H1 (cell line): ENCODE results near the gene PIGA. TPM values are rescaled to one million over a fixed set of nuclear protein-coding genes. Genes with fewer than 3 reads are reported as not detected.

Experiments used
- CTCF ChIA-PET: fragments of 300-600 bp; sonication (Branson Sonifier 250); formaldehyde crosslinking; loops from one replicate; lab custom pipeline; 2021; ENCODE audit not compliant: partially characterized antibody; lab: Charles Lee
- POLR2A ChIA-PET: fragments of 300-600 bp; sonication (Branson Sonifier 250); formaldehyde crosslinking; loops from one replicate; lab custom pipeline; 2021; ENCODE audit warnings: inconsistent platforms; ENCODE audit not compliant: partially characterized antibody; lab: Charles Lee
- DNase-seq, 2 experiments: peaks; one replicate each; pipeline versions ENCODE4 v3.0.0 to v3.0.0-alpha.2; 2010 to 2022; ENCODE audit warnings: low spot score in 2 of 2, low read depth in 1 of 2, mixed read lengths in 1 of 2
- FAIRE-seq: peaks from 2 replicates; lab custom pipeline; 2011; peaks lifted over from hg19 to GRCh38; lab: Jason Lieb, UNC
- H2AFZ ChIP-seq: 2 replicates; pipeline ENCODE4 v1.8.1; 2012; ENCODE audit warnings: low read length, inconsistent platforms
- H2AK5ac ChIP-seq: 2 replicates; pipeline ENCODE4 v1.6.1; 2013; ENCODE audit warnings: low read depth, low read length
- H2BK120ac ChIP-seq: replicated peaks from 2 replicates; pipeline ENCODE3; 2013; ENCODE audit warnings: low read depth, low read length, inconsistent platforms
- H2BK12ac ChIP-seq: 2 replicates; pipeline ENCODE4 v1.6.1; 2013; ENCODE audit warnings: low read depth, low read length
- H2BK15ac ChIP-seq: 2 replicates; pipeline ENCODE4 v1.6.1; 2013; ENCODE audit warnings: low read length
- H2BK20ac ChIP-seq: 2 replicates; pipeline ENCODE4 v1.6.1; 2013; ENCODE audit warnings: low read length
- H2BK5ac ChIP-seq: 2 replicates; pipeline ENCODE4 v1.6.1; 2013; ENCODE audit warnings: low read depth, low read length
- H3K14ac ChIP-seq: 2 replicates; pipeline ENCODE4 v1.6.1; 2013; ENCODE audit warnings: inconsistent platforms; ENCODE audit not compliant: insufficient read length
- H3K18ac ChIP-seq: 2 replicates; pipeline ENCODE4 v1.6.1; 2013; ENCODE audit warnings: low read length; ENCODE audit errors: extremely low read depth
- H3K23ac ChIP-seq: 2 replicates; pipeline ENCODE4 v1.6.1; 2013; ENCODE audit warnings: inconsistent platforms; ENCODE audit not compliant: insufficient read length
- H3K23me2 ChIP-seq: 2 replicates; pipeline ENCODE4 v1.6.1; 2013; ENCODE audit warnings: low read depth, low read length
- H3K27ac ChIP-seq: 2 replicates; pipeline ENCODE4 v1.6.1; 2011; ENCODE audit warnings: low read depth, low read length, inconsistent platforms
- H3K27me3 ChIP-seq, 4 experiments: replicated peaks in 1 of 4; 1 replicate in 1 of 4; 2 replicates in 3 of 4; pipeline versions ENCODE4 v1.6.1 to v1.8.1; 2011 to 2013; ENCODE audit warnings: low read length in 3 of 4, mild to moderate bottlenecking in 3 of 4, inconsistent platforms in 2 of 4, mixed read lengths in 2 of 4, moderate library complexity in 1 of 4; ENCODE audit not compliant: control insufficient read depth in 3 of 4, insufficient read depth in 3 of 4; ENCODE audit errors: extremely low read depth in 1 of 4
- H3K36me3 ChIP-seq, 4 experiments: 2 replicates each; pipeline versions ENCODE4 v1.6.1 to v1.8.1; 2011 to 2013; ENCODE audit warnings: mild to moderate bottlenecking in 4 of 4, low read length in 3 of 4, moderate library complexity in 2 of 4, control low read depth in 1 of 4, inconsistent platforms in 1 of 4; ENCODE audit not compliant: insufficient read depth in 4 of 4, control insufficient read depth in 2 of 4
- H3K4ac ChIP-seq: replicated peaks from 2 replicates; pipeline ENCODE3; 2013; ENCODE audit warnings: low read length, low read depth, mixed read lengths, inconsistent platforms; ENCODE audit not compliant: insufficient read length
- H3K4me1 ChIP-seq, 4 experiments: replicated peaks in 1 of 4; 1 replicate in 1 of 4; 2 replicates in 3 of 4; pipeline versions ENCODE4 v1.6.1 to v1.8.1; 2011 to 2013; ENCODE audit warnings: low read length in 3 of 4, inconsistent platforms in 2 of 4, mixed read lengths in 1 of 4; ENCODE audit not compliant: insufficient read depth in 4 of 4, control insufficient read depth in 3 of 4
- H3K4me2 ChIP-seq, 2 experiments: 2 replicates each; pipeline versions ENCODE4 v1.6.1 to v1.8.1; 2011 to 2013; ENCODE audit warnings: low read depth in 2 of 2, low read length in 2 of 2, control low read depth in 1 of 2, inconsistent platforms in 1 of 2, mild to moderate bottlenecking in 1 of 2; ENCODE audit not compliant: insufficient read depth in 1 of 2
- H3K4me3 ChIP-seq, 4 experiments: fragments of 200-600, 300-600 bp in 1 of 4; sonication (generic), shearing (Covaris generic), sonication (Bioruptor Twin) in 1 of 4; 2 replicates each; pipeline versions ENCODE4 v1.5.1 to v1.8.1; 2011 to 2016; ENCODE audit warnings: low read length in 4 of 4, low read depth in 3 of 4, control low read depth in 2 of 4, inconsistent platforms in 2 of 4, mild to moderate bottlenecking in 2 of 4, mixed read lengths in 1 of 4, moderate library complexity in 1 of 4; ENCODE audit not compliant: insufficient read depth in 2 of 4; ENCODE audit errors: extremely low read depth in 1 of 4
- H3K56ac ChIP-seq: replicated peaks from 2 replicates; pipeline ENCODE3; 2013; ENCODE audit warnings: low read depth, mild to moderate bottlenecking, mixed read lengths, low read length, inconsistent platforms; ENCODE audit not compliant: insufficient read length
- H3K79me1 ChIP-seq: 2 replicates; pipeline ENCODE4 v1.6.1; 2013; ENCODE audit warnings: low read depth, low read length, control low read depth
- H3K79me2 ChIP-seq, 2 experiments: 2 replicates each; pipeline versions ENCODE4 v1.6.1 to v1.8.1; 2012 to 2013; ENCODE audit warnings: low read length in 2 of 2, mild to moderate bottlenecking in 2 of 2, inconsistent platforms in 1 of 2; ENCODE audit not compliant: insufficient read depth in 2 of 2, control insufficient read depth in 1 of 2
- H3K9ac ChIP-seq, 4 experiments: replicated peaks in 1 of 4; 1 replicate in 1 of 4; 2 replicates in 3 of 4; pipeline versions ENCODE4 v1.6.1 to v1.8.1; 2011 to 2013; ENCODE audit warnings: low read depth in 3 of 4, low read length in 3 of 4, control low read depth in 2 of 4, mild to moderate bottlenecking in 2 of 4, moderate library complexity in 2 of 4, inconsistent platforms in 1 of 4; ENCODE audit errors: extremely low read depth in 1 of 4
- H3K9me3 ChIP-seq, 2 experiments: 2 replicates each; pipeline versions ENCODE4 v1.6.1 to v1.8.1; 2012 to 2013; ENCODE audit warnings: mild to moderate bottlenecking in 2 of 2, moderate library complexity in 2 of 2, control low read depth in 1 of 2, inconsistent platforms in 1 of 2, low read depth in 1 of 2, low read length in 1 of 2, mixed read lengths in 1 of 2; ENCODE audit not compliant: insufficient read depth in 2 of 2
- H4K20me1 ChIP-seq, 2 experiments: replicated peaks in 1 of 2; 2 replicates each; pipeline versions ENCODE3 to v1.8.1; 2011 to 2013; ENCODE audit warnings: inconsistent platforms in 2 of 2, low read length in 2 of 2, mild to moderate bottlenecking in 1 of 2; ENCODE audit not compliant: insufficient read depth in 2 of 2, control insufficient read depth in 1 of 2
- H4K5ac ChIP-seq: 2 replicates; pipeline ENCODE4 v1.6.1; 2013; ENCODE audit warnings: low read length, low read depth, mixed read lengths, inconsistent platforms; ENCODE audit not compliant: insufficient read length
- H4K8ac ChIP-seq: 2 replicates; pipeline ENCODE4 v1.8.0; 2013; ENCODE audit warnings: mild to moderate bottlenecking, moderate library complexity, low read length, inconsistent platforms; ENCODE audit not compliant: insufficient read depth; ENCODE audit errors: extremely low read depth
- H4K91ac ChIP-seq: replicated peaks from 2 replicates; pipeline ENCODE3; 2013; ENCODE audit warnings: low read length, mixed read lengths, inconsistent platforms; ENCODE audit not compliant: insufficient read length
- CHD7 ChIP-seq: fragments of 300-600 bp; sonication (generic); IDR thresholded peaks from 2 replicates; pipeline ENCODE4 v1.7.1; 2012; ENCODE audit warnings: low read length, moderate library complexity, mild to moderate bottlenecking, inconsistent platforms; ENCODE audit not compliant: insufficient replicate concordance
- WGBS, 2 experiments: shearing (Covaris generic) in 1 of 2; methylation state at CpG; one replicate each; pipeline versions ENCODE4 v1.1.6 to v1.1.7; 2013 to 2015; ENCODE audit warnings: low lambda C conversion rate in 2 of 2, mixed read lengths in 2 of 2, inconsistent platforms in 1 of 2, low coverage in 1 of 2, missing lambda C conversion rate in 1 of 2; ENCODE audit not compliant: insufficient replicate concordance in 2 of 2, insufficient coverage in 1 of 2, insufficient read length in 1 of 2; ENCODE audit errors: extremely low coverage in 1 of 2, missing lambda C conversion rate in 1 of 2; 5-methylcytosine and 5-hydroxymethylcytosine counted together
- polyA plus RNA-seq, 7 experiments: library from polyadenylated mRNA; depleted of rRNA in 3 of 7; stranded (reverse) in 5 of 7; unstranded in 2 of 7; fragments of >200 nt in 5 of 7; fragments of 200-250 nt in 2 of 7; gene quantifications; 1 replicate in 5 of 7; 2 replicates in 1 of 7; 4 replicates in 1 of 7; pipeline versions ENCODE4 v1.2.1 to v1.2.3, GENCODE V29; 2011 to 2013; ENCODE audit warnings: missing spikeins in 2 of 7, mixed read lengths in 2 of 7
- total RNA-seq: library from RNA; stranded (reverse); fragmentation: NEBNext Ultra II Directional; extraction: Animal tissue kit (Norgen Biotek cat#: 25700); gene quantifications from 2 replicates; pipeline ENCODE4 v1.2.1, GENCODE V29; 2021

Gene PIGA
- total and polyA plus RNA-seq, 2 of the 8 experiments (the other 6 are each of a cell fraction or from before 2014, with no cell fraction given): 5.0 to 13.4 TPM

GRCh38 chrX:15376956-15377355, 41.6 kb upstream of the PIGA start:
- WGBS, 2 experiments: 88% methylated on average over 1 of the region's 1 CpG; no CpG with 5 or more reads in 1 of the 2 experiments
- H2AFZ ChIP-seq: no peak overlapping the region
- no peak overlapping the region for H3K4me2 ChIP-seq
- H3K14ac ChIP-seq: no peak overlapping the region
- H3K23me2 ChIP-seq: no peaks in the 10 kb centered on the region
- no peak overlapping the region for H4K5ac ChIP-seq
- no peak overlapping the region for H3K18ac ChIP-seq
- CTCF ChIA-PET: no interaction called here
- no peaks in the 10 kb centered on the region for H4K20me1 ChIP-seq
- no peak overlapping the region for H2BK5ac ChIP-seq
- H4K91ac ChIP-seq: no peak overlapping the region
- H2BK120ac ChIP-seq: no peak overlapping the region
- H3K79me1 ChIP-seq: no peaks in the 10 kb centered on the region
- no peaks in the 10 kb centered on the region for H3K27me3 ChIP-seq
- H3K4ac ChIP-seq: no peak overlapping the region
- no peaks in the 10 kb centered on the region for H3K36me3 ChIP-seq
- H2AK5ac ChIP-seq: no peak overlapping the region
- peak; percentile 66 for FAIRE-seq
- no peak overlapping the region for H3K4me3 ChIP-seq
- POLR2A ChIA-PET: no interaction called here
- H3K9ac ChIP-seq: no peak overlapping the region
- no peaks in the 10 kb centered on the region for H3K79me2 ChIP-seq
- no peak overlapping the region for H2BK12ac ChIP-seq
- no peaks in the 10 kb centered on the region for H3K9me3 ChIP-seq
- no peak overlapping the region for H3K27ac ChIP-seq
- no peaks in the 10 kb centered on the region for H3K4me1 ChIP-seq
- H4K8ac ChIP-seq: no peak overlapping the region
- no peak overlapping the region for H2BK20ac ChIP-seq
- H3K56ac ChIP-seq: no peak overlapping the region
- DNase-seq: no peak
- no peak overlapping the region for H3K23ac ChIP-seq
- no peak overlapping the region for H2BK15ac ChIP-seq
- no peak for TF ChIP-seq CHD7
